NCI-H446 (cell line): ENCODE data around the gene PGAP3.
"Not testable (repeated sequence)": the region's sequence is repeated elsewhere in the genome, so short reads cannot be mapped to it uniquely, and the experiment has no call there.

ENCODE experiments used
- DNase-seq, 2 experiments: peaks; one replicate each; lab custom pipeline; 2025; lab: John Stamatoyannopoulos, UW

PGAP3 gene

GRCh38 chr17:39715375-39716072 is 27.7 kb upstream of the PGAP3 start:
- DNase-seq = no peak

- DNase-seq = no peak
Measured at GRCh38 chr17:39714234-39714633, 26.4 kb upstream of the PGAP3 start.

GRCh38 chr17:39711851-39712250 is 24.0 kb upstream of the PGAP3 start:
- DNase-seq = no peak

- not testable (repeated sequence) for DNase-seq
Measured at GRCh38 chr17:39711071-39711470, 23.2 kb upstream of the PGAP3 start.

GRCh38 chr17:39709998-39710964 is 22.4 kb upstream of the PGAP3 start:
- no peak for DNase-seq

- DNase-seq = no peak
Measured at GRCh38 chr17:39709319-39709997, 21.6 kb upstream of the PGAP3 start.

- no peak for DNase-seq
Measured at GRCh38 chr17:39706921-39707337, 19.1 kb upstream of the PGAP3 start.

- DNase-seq = no peak
Measured at GRCh38 chr17:39706383-39706782, 18.5 kb upstream of the PGAP3 start.

GRCh38 chr17:39705786-39706348 is 18.0 kb upstream of the PGAP3 start:
- no peak for DNase-seq

- no peak for DNase-seq
Measured at GRCh38 chr17:39704821-39705551, 17.1 kb upstream of the PGAP3 start.

- no peak for DNase-seq
Measured at GRCh38 chr17:39703913-39704312, 16.1 kb upstream of the PGAP3 start.

- no peak for DNase-seq
Measured at GRCh38 chr17:39702901-39703893, 15.3 kb upstream of the PGAP3 start.

- no peak for DNase-seq
Measured at GRCh38 chr17:39701784-39702422, 14.0 kb upstream of the PGAP3 start.

GRCh38 chr17:39701012-39701783 is 13.3 kb upstream of the PGAP3 start:
- DNase-seq = no peak

GRCh38 chr17:39700148-39700987 is 12.5 kb upstream of the PGAP3 start:
- DNase-seq = no peak

GRCh38 chr17:39699818-39700147 is 11.9 kb upstream of the PGAP3 start, which contains the start of gene ERBB2:
ERBB2 (plus strand) TSS chr17:39700064; CDS start chr17:39700239, 175 bp downstream.
- DNase-seq = no peak

GRCh38 chr17:39699157-39699817 is 11.4 kb upstream of the PGAP3 start:
- DNase-seq = not testable (repeated sequence)
